LNCAP (cell line): ENCODE results near the gene HINT2.

Source experiments
- TF ChIP-seq, protein P1 (sequence below): fragments of 450-650 bp; IDR thresholded peaks from 2 replicates; pipeline ENCODE4 v1.5.1; 2017; ENCODE audit warnings: mild to moderate bottlenecking

HINT2 gene

DNA sequence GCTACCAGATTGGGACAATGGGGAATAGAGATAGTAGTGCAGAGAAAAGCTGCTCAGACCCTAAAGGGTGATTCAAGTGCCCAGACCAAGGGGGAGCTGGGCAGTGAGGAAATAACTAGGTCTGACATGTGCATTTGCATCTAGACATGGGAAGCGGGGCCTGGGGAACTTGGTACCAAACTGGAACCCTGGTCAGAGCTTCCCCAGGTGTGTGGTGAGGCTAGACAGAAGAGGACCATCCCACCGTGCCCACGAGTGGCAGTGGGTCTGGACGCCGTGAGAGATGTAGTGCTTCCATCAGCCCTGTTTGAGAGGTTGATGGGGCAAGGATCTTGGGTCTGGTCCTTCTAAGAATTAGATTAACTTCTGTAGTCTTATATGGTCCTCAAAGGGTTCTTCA, 21.8 kb upstream of the HINT2 start:
- TF ChIP-seq, protein P1, sequence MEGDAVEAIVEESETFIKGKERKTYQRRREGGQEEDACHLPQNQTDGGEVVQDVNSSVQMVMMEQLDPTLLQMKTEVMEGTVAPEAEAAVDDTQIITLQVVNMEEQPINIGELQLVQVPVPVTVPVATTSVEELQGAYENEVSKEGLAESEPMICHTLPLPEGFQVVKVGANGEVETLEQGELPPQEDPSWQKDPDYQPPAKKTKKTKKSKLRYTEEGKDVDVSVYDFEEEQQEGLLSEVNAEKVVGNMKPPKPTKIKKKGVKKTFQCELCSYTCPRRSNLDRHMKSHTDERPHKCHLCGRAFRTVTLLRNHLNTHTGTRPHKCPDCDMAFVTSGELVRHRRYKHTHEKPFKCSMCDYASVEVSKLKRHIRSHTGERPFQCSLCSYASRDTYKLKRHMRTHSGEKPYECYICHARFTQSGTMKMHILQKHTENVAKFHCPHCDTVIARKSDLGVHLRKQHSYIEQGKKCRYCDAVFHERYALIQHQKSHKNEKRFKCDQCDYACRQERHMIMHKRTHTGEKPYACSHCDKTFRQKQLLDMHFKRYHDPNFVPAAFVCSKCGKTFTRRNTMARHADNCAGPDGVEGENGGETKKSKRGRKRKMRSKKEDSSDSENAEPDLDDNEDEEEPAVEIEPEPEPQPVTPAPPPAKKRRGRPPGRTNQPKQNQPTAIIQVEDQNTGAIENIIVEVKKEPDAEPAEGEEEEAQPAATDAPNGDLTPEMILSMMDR, result no peak

DNA sequence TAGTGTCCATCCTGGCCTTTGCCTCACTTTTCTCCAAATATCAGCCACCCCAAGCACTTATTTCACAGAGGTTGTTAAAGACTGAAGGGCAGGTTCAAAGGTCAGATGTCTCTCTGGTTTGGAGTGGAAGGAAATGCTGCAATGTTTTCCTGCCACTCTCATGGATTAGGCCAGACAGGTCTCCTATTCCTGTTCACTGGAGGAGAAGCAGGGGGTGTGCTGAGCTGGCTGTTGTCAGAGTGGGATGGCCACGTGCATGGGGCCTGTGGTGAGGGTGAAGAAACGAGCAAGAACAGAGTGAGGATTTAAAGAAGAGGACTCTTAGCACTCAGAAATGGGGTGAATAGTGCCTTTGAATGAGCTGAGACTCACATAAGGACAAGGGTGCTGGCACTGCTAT, 20.9 kb upstream of the HINT2 start:
- TF ChIP-seq, protein P1, result no peak

DNA sequence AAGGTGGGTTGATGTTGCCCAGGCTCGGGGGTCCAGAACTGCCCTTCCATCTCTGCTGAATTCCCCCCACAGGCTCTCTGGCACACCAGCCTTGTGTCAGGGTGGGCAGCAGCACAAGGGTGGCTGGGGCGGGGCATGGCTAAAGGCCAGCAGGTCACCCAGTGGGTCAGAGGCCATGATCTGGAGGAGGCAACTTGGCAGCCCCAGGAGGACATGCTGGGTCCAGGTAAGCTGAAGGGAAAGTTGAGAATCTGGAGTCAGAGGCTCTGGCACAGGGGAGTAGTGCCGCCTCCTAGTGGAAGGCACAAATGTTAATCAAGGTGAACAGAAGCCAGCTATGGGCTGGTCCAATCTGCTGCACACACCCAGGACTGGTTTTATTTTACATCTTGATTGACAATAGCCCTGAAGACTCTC, 20.4 kb upstream of the HINT2 start:
- TF ChIP-seq, protein P1, result peak; percentile 51; the same call in 1 of the 2 replicates

DNA sequence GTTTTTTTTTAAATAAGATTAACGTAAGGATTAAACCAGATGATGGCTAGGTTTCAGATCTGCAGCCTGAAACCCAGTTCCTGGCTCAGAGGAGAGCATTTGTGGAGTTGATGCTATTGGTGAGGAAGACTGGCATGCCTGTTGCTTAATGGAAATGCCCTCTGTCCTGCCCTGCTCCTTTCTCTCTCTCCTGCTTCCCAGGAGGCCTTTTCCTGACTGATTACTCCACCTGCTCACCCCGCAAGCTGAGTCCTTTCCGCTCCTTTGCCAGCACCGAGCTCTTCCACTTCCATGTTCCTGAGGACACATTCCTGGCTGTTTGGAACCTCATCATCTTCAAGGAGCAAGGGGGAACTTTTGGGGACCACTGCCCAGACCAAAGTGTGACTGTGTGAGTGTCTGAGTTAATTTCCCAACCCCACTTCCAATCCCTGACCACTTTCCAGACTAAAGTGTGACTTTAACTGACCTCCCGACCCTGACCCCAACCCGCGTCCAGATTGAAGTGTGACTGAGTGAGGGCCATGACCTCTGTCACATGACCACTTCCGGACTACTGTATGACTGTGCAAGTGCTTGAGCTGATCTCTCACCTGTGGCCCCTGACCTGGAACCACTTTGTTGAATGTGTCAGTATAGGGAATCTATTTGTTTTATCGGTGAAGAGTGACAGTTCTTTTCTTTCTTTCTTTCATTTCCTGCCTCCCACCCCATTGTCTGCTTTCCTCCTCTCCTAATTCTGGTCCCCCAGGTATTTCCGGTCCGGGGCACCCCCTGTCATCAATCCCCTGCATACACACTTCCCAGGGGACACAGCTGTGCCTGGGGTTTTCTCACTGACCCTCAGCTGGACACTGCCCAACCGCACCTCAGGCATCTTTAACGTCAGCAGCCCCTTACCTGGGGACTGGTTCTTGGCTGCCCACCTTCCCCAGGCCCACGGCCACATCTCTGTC, 19.7 kb upstream of the HINT2 start:
- TF ChIP-seq, protein P1, result no peak

DNA sequence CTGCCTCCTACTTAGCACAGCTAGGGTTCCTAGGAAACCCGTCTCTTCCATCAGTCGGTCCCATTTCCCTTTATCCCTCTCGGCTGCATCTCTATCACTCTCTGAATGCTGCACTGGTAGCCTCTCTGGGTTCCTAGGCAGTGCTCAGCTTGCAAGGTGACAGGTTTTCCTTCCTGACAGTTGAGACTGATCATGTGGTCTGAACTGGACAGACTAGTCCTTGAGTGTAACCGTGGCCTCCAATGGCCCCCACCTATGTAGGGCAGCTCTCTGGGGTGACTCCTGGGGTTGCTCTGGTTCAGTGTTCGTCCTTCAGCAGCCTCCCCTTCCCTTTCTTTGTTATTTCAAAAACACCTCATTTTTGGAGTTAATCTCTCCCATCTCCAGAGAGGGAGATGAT, 18.0 kb upstream of the HINT2 start:
- TF ChIP-seq, protein P1, result no peak

DNA sequence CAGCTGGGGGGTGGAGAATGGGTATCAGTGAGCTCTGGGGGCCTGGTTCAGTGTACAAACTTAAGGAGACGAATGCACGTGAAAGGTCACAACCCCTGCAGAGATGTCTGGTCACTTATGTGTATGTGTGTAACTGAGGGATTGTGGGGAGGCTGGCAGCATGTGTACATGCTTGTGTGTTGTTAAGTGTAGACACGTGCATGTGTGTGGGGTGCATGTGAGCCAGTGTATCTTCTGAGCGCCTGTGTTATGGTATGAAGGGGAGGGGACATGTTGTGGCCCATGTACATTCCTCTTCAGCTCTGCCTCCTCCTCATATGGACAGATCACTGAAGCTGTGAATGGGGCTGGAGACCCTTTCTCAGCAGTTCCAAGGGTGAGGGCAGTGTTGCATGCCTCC, 16.2 kb upstream of the HINT2 start:
- TF ChIP-seq, protein P1, result no peak

DNA sequence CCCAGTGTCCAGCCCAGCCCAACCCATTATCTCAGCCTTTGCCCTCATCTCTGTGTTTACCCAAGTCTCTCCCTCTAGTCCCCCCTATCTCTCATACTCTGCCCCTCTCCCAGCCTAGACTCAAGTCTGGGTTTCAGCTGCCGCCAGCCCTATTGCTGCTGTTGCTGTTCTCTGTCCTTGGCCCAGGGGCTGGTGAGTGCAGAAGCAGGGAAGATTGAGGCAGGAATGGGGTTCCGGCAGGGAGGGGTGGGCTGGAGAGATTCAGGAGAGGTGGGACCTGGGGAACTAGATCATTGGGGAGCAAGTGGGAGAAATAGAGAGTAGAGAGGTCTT, 14.9 kb upstream of the HINT2 start:
- TF ChIP-seq, protein P1, result no peak
